ENCODE measurements around the gene SLC39A11.
"Not testable (repeated sequence)": the region's sequence is repeated elsewhere in the genome, so short reads cannot be mapped to it uniquely, and the experiment has no call there.

SLC39A11 gene

DNA sequence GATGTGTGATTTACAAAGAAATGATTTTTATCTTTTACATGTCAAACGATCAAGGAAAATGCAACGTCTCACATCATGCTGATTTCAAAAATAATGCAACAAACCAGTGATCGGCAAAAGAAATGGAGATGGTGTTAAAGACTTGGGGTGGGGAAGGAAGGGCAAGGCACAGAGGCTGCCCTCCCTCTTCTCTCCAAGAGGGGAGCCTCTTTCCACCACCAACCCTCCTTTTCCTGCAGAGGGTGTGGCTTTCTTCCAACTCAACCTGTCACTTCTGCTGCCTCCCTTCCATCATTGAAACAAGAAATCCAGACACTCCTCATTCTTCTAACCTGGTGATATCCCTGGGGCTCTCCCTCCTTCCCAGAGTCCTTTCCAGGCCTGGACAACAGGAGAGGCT lies 320.8 kb downstream of the SLC39A11 start:
- DNase-seq = no peak

GRCh38 chr17:72766761-72767356 lies 325.6 kb downstream of the SLC39A11 start:
- DNase-seq = no peak

GRCh38 chr17:72765368-72766153 lies 326.9 kb downstream of the SLC39A11 start:
- DNase-seq = no peak

DNA sequence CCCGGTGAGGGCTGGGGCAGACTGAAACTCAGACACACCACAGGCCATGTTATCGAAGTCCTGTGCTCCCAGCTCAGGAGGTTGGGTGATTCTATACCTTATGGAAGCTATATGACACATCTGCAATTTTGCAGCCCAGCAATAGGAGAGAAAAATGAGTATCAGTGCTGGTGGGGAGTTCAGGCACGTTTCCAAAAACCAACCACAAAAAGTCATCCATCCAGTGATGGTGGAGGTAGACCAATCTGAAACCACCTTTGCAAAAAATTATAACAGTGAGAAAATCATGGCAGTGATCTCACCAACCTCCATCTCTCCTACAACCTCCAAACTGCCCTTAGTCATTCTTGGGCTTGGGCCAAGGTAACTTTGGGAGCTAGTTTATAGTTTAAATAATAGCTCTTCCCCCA lies 327.9 kb downstream of the SLC39A11 start:
- no peak for DNase-seq

GRCh38 chr17:72763981-72764380 lies 328.5 kb downstream of the SLC39A11 start:
- DNase-seq = no peak

DNA sequence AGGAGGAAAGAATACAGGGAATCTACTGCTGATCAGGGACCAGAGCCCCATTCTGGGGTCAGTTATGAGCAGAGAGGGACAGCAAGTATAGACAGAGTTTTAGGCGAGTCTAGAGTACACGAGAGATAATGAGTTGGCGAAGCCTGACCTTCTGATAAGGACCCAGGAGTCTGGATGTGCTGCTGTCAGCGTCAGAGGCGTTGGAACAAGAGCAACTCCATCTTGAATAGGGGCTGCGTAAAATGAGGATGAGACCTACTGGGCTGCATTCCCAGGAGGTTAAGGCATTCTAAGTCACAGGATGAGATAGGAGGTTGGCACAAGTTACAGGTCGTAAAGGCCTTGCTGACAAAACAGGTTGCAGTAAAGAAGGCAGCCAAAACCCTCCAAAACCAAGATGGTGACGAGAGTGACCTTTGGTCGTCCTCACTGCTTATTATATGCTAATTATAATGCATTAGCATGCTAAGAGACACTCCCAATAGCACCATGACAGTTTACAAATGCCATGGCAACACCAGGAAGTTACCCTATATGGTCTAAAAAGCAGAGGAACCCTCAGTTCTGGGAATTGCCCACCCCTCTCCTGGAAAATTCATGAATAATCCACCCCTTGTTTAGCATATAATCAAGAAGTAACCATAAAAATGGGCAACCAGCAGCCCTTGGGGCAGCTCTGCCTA lies 330.5 kb downstream of the SLC39A11 start:
- DNase-seq = not testable (repeated sequence)

- no peak for DNase-seq
These were observed 331.1 kb downstream of the SLC39A11 start for GRCh38 chr17:72761431-72761830.

DNA sequence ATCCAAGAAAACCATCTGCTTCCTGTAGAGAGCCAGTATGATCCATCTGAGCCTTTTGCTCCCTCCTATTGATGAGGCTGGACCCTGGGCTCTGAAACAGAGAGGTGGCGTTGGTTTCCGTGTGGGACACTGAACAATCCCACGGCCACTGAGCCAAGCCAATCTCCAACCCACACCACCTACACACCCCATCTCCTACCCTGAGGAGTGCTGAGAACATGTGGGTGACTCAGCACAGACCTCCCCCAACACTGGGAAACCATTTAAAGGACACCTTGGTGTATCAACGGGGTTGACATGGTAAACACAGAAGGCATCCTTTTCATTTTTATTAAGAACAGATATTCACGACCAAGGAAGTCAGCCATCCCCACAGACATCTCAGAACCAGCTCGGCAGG lies 332.1 kb downstream of the SLC39A11 start:
- no peak for DNase-seq

GRCh38 chr17:72759301-72759700 lies 333.2 kb downstream of the SLC39A11 start:
- DNase-seq = no peak

GRCh38 chr17:72756256-72756655 lies 336.2 kb downstream of the SLC39A11 start:
- no peak for DNase-seq

DNA sequence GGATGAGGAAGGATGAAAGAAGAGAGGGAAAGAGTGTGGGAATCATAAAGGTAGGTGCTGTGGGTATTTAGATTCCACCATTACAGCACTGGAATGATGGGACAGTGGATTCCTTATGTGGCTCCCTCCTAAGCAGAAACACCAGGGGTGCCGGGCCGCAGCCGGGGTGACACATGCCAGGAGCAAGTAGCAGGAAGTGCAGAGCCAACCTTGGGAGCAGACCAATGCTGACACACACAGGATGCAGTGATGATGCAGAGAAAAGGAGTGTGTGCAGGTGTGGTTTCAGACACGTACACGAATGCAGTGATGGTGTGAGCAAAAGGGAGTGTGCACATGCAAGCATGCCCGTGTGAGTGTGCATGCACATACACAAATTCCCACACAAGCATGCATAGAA lies 338.0 kb downstream of the SLC39A11 start:
- no peak for DNase-seq

- no peak for DNase-seq
These were observed 340.7 kb downstream of the SLC39A11 start for GRCh38 chr17:72751746-72752145.

DNA sequence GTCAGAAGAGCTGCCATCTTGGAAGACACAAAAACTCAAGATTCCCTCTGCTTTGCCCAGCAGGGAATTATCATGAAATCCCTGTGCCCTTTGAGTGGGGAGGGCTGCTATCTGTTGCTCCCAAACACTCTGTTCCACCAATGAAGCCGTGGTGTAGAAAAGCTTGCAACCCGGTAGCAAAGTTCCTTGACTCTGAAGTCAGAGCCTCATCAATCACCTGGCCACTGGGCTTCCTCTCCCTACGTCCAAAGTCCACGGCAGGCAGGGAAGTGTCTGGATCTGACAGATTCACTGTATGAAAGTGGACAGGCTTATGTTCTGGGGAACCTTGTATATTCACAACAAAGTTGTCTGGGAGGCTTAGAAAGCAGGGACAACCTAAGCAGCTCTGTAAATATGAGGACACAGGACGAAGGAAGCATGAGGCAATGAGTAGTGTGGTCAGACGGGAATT lies 343.3 kb downstream of the SLC39A11 start:
- no peak for DNase-seq

- no peak for DNase-seq
These were observed 345.0 kb downstream of the SLC39A11 start for GRCh38 chr17:72747501-72747900.

DNA sequence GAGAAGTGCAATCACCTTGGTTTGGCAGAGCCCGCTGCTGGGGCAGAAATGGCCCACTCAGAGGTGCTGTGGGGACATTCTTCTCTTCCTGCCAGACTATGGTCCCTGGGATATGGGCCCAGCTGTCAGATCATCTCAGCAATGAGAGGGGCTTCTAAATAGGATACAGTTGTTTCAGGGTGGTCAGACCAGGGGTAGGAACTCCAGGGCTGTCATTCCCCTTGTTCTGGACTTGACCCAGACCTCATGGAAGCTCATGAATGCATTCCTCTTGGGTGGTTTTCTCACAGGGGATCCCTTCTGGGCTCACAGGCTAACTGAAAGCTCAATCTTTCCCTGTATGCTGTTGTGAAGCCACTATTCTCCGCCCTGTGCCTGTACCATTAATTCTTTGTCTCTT lies 347.2 kb downstream of the SLC39A11 start:
- DNase-seq = no peak

- DNase-seq = no peak
These were observed 349.4 kb downstream of the SLC39A11 start for GRCh38 chr17:72743037-72743467.

DNA sequence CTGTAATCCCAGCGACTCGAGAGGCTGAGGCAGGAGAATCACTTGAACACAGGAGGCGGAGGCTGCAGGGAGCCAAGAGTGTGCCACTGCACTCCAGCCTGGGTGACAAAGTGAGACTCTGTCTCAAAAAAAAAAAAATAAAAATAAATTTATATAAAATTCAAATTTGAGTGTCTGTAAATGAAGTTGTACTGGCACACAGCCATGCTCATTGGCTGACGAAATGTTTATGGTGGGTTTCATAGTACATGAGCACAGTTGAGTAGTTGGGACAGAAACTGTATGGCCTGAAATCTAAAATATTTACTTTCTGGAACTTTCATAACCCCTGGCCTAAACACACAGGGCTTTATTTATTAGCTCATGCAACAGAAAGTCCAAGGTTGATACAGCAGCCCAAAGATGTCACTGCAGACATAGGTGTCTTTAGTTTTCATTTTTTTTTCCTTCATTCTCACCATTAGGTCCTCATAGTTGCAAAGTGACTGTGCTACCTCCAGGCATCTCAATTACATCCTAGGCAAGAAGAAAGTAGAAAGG lies 355.3 kb downstream of the SLC39A11 start:
- DNase-seq = no peak

DNA sequence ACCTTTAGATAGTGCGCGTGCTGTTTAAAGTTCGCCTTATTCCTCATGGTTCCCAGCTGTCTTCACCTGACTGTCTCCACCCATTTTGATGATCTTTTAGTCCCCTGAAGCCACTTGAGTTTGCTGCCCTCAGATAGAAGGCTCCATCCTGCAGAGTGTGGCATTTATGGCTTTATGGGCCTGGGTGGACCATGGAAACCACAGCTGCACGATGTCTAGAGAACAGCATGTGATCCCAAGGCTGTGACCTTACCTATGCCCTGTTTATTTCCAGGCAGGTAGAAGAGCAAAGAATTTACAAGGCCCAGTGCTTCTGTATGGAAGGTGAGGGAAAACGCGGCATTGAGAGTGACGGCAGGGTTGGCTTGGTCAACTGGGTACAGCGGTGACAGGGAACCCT lies 356.9 kb downstream of the SLC39A11 start:
- DNase-seq = no peak

GRCh38 chr17:72735048-72735447 lies 357.4 kb downstream of the SLC39A11 start:
- no peak for DNase-seq

GRCh38 chr17:72734613-72735012 lies 357.9 kb downstream of the SLC39A11 start:
- no peak for DNase-seq

GRCh38 chr17:72733619-72734282 lies 358.7 kb downstream of the SLC39A11 start:
- DNase-seq = no peak

GRCh38 chr17:72732893-72733618 lies 359.4 kb downstream of the SLC39A11 start:
- no peak for DNase-seq
